Coronary artery (tissue), 2 donors: ENCODE measurements around the gene VDAC2.

Source experiments
- DNase-seq: peaks from one replicate; pipeline ENCODE4 v3.0.0-alpha.2; 2017; ENCODE audit warnings: low spot score
- H3K27ac ChIP-seq, 2 donors: fragments of 200-600 bp; sonication (generic); one replicate each; pipeline ENCODE4 v1.5.1; 2016 to 2019
- H3K4me3 ChIP-seq: fragments of 200-600 bp; sonication (generic); 2 replicates; pipeline ENCODE4 v1.5.1; 2016; ENCODE audit warnings: mild to moderate bottlenecking, moderate library complexity
- TF ChIP-seq, protein P1 (sequence below): fragments of 200-600 bp; sonication (generic); IDR thresholded peaks from one replicate; pipeline ENCODE4 v1.5.1; 2019; ENCODE audit warnings: antibody characterized with exemption

The VDAC2 gene

DNA sequence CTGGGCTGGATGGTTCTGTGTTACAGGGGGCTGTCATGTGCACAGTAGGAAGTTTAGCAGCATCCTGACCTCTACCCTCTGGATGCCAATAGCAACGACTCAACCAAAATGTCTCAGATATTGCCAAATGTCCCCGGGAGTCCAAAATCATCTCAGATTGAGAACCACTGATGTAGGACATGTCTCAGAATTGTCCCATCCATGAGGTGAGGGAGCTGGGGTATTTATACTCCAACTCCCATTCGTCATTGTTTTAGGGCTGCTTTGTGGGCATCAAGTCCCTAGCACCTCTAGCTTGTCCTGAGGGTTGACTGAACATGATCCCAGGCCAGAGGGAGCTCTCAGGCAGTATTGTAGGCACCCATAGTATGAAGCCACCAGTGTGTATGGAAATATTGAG, 50.4 kb downstream of the VDAC2 start:
- Histone ChIP-seq H3K27ac (no peak overlapping the region), H3K4me3 (no peak overlapping the region)
- DNase-seq, result no peak
- TF ChIP-seq, protein P1, sequence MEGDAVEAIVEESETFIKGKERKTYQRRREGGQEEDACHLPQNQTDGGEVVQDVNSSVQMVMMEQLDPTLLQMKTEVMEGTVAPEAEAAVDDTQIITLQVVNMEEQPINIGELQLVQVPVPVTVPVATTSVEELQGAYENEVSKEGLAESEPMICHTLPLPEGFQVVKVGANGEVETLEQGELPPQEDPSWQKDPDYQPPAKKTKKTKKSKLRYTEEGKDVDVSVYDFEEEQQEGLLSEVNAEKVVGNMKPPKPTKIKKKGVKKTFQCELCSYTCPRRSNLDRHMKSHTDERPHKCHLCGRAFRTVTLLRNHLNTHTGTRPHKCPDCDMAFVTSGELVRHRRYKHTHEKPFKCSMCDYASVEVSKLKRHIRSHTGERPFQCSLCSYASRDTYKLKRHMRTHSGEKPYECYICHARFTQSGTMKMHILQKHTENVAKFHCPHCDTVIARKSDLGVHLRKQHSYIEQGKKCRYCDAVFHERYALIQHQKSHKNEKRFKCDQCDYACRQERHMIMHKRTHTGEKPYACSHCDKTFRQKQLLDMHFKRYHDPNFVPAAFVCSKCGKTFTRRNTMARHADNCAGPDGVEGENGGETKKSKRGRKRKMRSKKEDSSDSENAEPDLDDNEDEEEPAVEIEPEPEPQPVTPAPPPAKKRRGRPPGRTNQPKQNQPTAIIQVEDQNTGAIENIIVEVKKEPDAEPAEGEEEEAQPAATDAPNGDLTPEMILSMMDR, result no peak

DNA sequence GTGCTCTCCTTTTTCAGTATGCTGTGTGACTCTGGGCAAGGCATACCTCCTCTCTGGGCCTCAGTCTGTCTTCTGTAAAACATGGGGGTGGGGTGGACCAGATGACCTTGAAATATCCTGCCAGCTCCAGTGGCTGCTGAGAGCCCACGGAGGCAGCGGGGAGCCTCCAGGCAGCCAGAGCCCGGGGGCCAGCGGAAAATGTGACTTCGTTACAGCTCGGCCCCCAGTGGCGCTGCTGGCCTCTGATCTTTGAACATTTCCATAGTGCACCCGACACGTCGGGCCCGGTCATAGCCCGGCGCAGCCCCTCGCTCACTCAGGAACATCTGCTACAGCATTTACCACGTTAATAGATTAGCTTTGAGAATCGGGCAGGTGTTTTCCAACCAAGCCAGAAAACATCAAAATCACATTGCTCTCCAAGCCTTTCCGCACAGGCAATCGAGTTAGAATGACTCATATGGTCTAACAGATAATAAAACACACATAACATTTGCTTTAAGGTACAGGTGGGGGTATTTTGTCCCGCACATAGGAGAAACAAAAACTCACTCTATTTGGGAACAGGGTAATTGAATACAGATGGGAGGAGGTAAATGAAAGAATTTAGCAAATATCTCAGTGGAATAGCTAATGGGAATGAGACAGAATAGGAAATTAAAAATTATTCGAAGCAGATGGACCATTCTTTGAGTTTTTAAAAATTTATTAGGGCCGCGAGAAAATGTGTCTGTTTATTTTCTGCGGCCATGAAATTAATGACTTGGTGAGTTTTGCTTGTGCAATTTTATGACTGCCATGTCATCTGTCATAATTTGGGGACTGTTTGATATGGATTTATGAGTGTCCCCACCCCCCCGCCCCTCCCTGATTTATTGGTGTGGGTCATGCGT, 51.5 kb downstream of the VDAC2 start:
- TF ChIP-seq, protein P1, result no peak
- H3K4me3 ChIP-seq, result no peak overlapping the region
- no peak for DNase-seq

DNA sequence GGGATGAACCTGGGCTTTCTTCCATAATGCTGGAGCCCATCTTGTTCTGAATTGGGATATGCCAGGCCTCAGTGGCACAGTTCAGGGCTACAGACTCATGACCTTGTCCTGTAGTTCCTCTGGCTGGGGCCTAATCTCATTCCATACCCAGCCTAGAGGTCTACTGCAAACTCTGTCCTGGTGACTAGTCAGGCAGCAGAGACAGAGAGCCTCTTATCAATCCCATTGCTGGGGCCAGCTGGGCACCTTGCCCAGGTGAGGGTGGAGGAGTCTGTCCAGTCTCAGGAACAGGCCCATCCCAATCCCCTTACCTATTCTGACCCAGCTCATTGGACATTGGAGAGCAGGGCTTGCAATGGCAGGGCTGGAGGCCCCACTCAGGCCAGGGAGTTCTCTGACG, 53.2 kb downstream of the VDAC2 start:
- TF ChIP-seq, protein P1, result no peak
- no peak for DNase-seq
- Histone ChIP-seq H3K27ac (no peak overlapping the region), H3K4me3 (no peak overlapping the region)

More for the DNA sequence above, 51.5 kb downstream of the VDAC2 start:
- no peak overlapping the region for H3K27ac ChIP-seq

DNA sequence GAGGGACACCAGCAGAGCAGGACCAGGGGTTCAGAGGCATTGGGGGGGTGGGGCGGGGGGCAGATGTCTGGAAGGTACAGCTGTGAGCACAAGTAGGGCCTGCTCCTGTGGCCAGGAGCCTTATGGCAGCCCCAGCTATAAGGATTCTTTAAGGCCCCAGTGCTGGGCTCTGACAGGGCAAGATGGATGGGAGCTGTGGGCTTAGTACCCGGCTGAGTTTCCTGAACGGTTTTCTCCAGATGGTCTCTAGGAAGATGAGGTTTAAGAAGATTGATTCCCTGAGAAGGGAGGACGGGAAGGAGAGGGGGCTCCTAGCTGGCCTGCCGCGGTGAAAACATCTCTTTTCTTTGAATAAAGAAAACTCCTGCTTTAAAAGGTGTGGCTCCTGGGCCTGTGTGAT, 55.3 kb downstream of the VDAC2 start:
- TF ChIP-seq, protein P1, result no peak
- Histone ChIP-seq H3K4me3 (no peak overlapping the region), H3K27ac (no peak overlapping the region)
- no peak for DNase-seq

DNA sequence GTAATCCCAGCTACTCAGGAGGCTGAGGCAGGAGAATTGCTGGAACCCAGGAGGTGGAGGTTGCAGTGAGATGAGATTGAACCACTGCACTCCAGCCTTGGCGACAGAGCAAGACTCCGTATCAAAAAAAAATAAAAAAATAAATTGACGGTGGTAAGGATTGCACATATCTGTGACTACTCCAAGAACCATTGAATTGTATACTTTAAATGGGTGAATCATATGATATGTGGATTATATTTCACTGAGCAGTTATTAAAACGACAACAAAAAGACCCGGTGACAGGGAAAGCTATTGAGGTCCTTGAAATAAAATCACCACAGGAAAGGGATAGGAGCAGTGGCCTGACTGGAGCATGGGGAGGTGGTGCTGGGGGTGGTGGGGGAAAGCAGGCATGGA, 56.3 kb downstream of the VDAC2 start:
- H3K27ac ChIP-seq, result no peak overlapping the region

DNA sequence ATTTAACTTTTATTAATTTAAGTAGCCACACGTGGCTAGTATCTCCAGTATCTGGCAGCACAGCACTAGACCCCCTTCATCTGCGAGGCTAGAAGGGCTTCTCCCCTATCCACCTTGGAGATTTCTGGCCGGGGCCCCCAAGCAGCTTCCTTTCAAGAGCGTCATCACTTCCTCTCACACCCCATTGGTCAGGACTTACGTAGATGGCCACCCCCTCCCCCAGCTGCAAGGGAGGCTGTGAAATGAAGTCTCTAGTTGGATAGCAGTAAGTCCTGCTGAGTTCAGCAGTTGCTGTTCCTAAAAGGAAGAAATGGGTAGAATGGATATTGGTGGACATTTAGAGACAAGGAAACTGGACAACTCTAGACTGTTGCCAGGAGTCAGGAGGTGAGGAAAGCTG, 59.0 kb downstream of the VDAC2 start:
- Histone ChIP-seq H3K27ac (no peak overlapping the region), H3K4me3 (no peak overlapping the region)
- TF ChIP-seq, protein P1, result no peak
- DNase-seq, result no peak

More for the DNA sequence above, 56.3 kb downstream of the VDAC2 start:
- H3K4me3 ChIP-seq, result no peak overlapping the region
- no peak for DNase-seq
- TF ChIP-seq, protein P1, result no peak

DNA sequence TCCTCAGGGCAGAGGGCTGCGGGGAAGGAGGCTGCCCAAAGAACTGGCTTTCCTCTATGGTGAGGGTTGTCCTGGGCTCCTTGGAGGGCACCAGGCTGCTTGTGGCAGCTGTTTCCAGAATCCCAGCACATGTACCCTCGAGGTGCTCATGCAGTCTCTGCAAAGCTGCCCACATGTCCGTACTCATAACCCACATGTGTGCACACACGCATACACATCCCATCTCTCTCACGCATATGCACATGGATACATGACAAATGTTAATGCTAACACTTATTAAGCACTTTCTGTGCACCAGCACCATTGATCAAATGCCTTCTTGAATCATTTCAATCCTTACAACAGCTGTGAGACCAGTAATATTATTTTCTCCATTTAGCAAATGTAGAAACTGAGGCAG, 61.5 kb downstream of the VDAC2 start:
- DNase-seq, result no peak
- no peak overlapping the region for H3K4me3 ChIP-seq
- TF ChIP-seq, protein P1, result no peak
- no peak overlapping the region for H3K27ac ChIP-seq
